Stimulated activated memory B cell treated with anti-CD40 and anti-IgM and Interleukin-4, amounts not matched to agents 10 μg/mL and 1 μg/mL and 100 μg/mL, for 72 hours (primary cell): Measurements from ENCODE around the gene NCOR2.

ENCODE experiments used
- ATAC-seq: fragments of 150-1000 bp; cut with Tn5 transposase; 2 replicates; pipeline ENCODE4 v1.10.0; 2021
- H3K27ac Mint-ChIP-seq: one replicate; pipeline ENCODE4 v1.8.0; 2022; ENCODE audit warnings: mild to moderate bottlenecking, mixed read lengths
- H3K27me3 Mint-ChIP-seq: one replicate; pipeline ENCODE4 v1.8.0; 2022; ENCODE audit warnings: mixed read lengths
- H3K36me3 Mint-ChIP-seq: one replicate; pipeline ENCODE4 v1.8.0; 2022; ENCODE audit warnings: mixed read lengths
- H3K4me1 Mint-ChIP-seq: one replicate; pipeline ENCODE4 v1.8.0; 2022; ENCODE audit warnings: mixed read lengths
- H3K4me3 Mint-ChIP-seq: one replicate; pipeline ENCODE4 v1.8.0; 2022; ENCODE audit warnings: mild to moderate bottlenecking, moderate library complexity, mixed read lengths
- H3K9me3 Mint-ChIP-seq: one replicate; pipeline ENCODE4 v1.8.0; 2022; ENCODE audit warnings: mixed read lengths

The NCOR2 gene

DNA sequence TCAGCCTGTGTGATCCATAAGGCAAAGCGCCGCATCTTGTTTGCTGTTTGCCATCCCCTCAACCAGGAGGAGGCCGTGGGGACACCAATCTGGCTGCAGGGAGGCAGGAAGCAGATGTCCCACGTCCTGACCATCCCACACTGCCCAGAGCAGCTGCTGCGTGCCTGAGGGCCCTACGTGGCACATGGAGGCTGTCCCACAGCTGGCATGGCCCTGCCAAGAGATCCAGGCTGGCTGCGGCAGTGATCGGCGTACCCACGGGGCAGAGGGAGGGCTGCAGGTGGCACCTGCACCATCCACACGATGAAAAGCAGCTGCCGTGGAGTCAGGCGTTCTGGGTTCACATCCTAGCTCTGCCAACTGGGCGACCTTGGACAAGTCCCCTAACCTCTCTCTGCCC lies 42.0 kb downstream of the NCOR2 start:
- Mint-ChIP-seq H3K27me3 (no peaks in the 10 kb centered on the region), H3K36me3 (peaks cover 27% of the 10 kb centered on the region), H3K4me1 (peaks cover 42% of the 10 kb centered on the region), H3K9me3 (no peaks in the 10 kb centered on the region), H3K27ac (no peak overlapping the region), H3K4me3 (no peak overlapping the region)
- no peak for ATAC-seq

- Mint-ChIP-seq H3K9me3 (no peaks in the 10 kb centered on the region), H3K4me1 (peaks cover 51% of the 10 kb centered on the region), H3K36me3 (peaks cover 26% of the 10 kb centered on the region), H3K27ac (no peak overlapping the region), H3K27me3 (no peaks in the 10 kb centered on the region), H3K4me3 (no peak overlapping the region)
- no peak for ATAC-seq
These were observed 43.0 kb downstream of the NCOR2 start for GRCh38 chr12:124524231-124524925.

DNA sequence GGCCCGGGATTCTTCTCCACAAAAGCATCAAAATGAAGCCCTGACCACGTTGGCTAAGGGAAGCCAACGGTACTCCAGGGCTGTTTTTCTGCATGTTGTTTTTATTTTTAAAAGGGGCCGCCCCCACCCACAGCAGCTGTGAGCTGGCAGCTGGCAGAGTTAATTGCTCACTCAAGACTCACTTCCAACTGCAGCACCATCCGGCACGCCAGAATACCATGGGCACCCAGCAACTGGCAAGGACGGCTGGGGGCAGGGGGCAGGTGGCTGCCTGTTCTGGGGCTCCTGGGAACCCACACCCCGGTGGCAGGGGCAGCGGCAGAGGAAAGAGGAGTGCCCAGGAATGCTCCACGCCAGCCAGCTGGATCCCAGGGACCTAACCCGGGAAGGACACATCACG lies 44.3 kb downstream of the NCOR2 start:
- peak; percentile 20 for ATAC-seq
- H3K27me3 Mint-ChIP-seq = no peaks in the 10 kb centered on the region
- no peaks in the 10 kb centered on the region for H3K9me3 Mint-ChIP-seq
- H3K4me1 Mint-ChIP-seq = peaks cover 56% of the 10 kb centered on the region
- peak overlapping the region; percentile 32 for H3K27ac Mint-ChIP-seq
- H3K36me3 Mint-ChIP-seq = peaks cover 19% of the 10 kb centered on the region
- H3K4me3 Mint-ChIP-seq = no peak overlapping the region

DNA sequence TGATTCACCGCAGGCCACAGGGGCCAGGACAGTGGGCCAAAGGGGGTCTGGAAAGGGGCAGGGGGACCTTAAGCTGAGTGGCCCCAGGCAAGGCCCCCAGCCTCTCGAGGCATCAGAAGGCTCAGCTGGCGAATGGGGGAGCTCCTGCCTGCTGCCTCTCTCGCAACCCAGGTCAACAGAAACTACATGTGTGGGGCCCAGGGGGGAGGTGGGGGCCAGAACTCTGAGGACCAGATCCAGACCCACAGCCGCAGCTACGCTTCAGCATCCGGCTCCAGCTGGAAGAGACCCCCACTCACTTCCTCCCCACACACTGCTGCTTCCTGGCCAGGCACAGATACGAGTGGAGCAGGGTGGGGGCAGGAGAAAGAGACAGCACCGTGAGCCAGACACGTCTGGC lies 46.5 kb downstream of the NCOR2 start:
- Mint-ChIP-seq H3K27ac (no peak overlapping the region), H3K4me1 (peaks cover 59% of the 10 kb centered on the region)

GRCh38 chr12:124520265-124520701 lies 47.1 kb downstream of the NCOR2 start:
- H3K27ac Mint-ChIP-seq = no peak overlapping the region
- H3K4me3 Mint-ChIP-seq = no peak overlapping the region
- H3K4me1 Mint-ChIP-seq = peaks cover 57% of the 10 kb centered on the region
- no peaks in the 10 kb centered on the region for H3K27me3 Mint-ChIP-seq
- peaks cover 3% of the 10 kb centered on the region for H3K9me3 Mint-ChIP-seq
- no peak for ATAC-seq
- peaks cover 21% of the 10 kb centered on the region for H3K36me3 Mint-ChIP-seq

More for the DNA sequence above, 46.5 kb downstream of the NCOR2 start:
- H3K27me3 Mint-ChIP-seq = no peaks in the 10 kb centered on the region
- no peaks in the 10 kb centered on the region for H3K9me3 Mint-ChIP-seq
- peaks cover 18% of the 10 kb centered on the region for H3K36me3 Mint-ChIP-seq
- no peak for ATAC-seq
- H3K4me3 Mint-ChIP-seq = no peak overlapping the region

GRCh38 chr12:124519746-124520145 lies 47.7 kb downstream of the NCOR2 start:
- peaks cover 51% of the 10 kb centered on the region for H3K4me1 Mint-ChIP-seq

DNA sequence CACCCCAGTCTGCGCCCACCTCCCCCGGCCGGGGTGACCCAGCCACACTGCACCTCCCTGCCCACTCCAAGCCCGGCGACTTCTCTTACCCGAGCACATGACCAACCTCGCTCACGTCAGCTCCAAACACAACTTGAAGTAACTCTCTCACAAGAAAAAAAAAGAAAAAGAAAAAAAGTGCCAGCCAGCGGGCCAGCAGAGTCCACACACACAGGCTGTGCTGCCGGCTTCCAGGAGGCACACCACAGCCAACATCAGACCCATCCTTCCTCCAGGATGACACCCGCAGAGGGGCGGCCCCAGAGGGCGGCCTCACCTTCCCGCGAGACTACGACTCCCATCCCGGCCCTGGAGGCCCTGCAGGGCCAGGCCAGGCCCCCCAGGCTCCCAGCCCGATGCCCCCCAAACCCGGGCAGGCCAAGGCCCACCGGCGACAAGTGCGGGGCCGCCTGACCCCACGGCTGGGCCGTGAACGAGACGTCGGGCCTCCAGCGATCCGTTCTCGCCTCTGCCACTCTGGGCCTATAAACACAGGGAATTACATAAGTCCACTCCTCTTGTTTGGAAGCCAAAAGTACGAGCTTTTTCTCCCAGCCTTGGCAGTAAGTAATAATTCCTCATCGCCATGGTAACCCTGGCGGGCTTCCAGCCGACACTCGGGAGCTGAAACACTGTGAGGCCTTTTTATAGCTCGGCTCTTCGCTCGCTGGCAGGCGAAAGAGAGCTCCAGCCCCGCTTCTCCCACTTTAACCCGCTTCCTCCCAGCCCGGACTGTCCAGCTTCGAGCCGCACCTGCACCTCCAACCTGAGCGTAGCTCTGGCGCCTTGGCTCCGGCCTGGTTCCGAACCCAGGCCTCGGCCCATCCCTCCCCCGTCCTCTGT lies 49.1 kb downstream of the NCOR2 start:
- Mint-ChIP-seq H3K27ac (no peak overlapping the region), H3K9me3 (peaks cover 3% of the 10 kb centered on the region), H3K27me3 (no peaks in the 10 kb centered on the region), H3K4me3 (no peak overlapping the region), H3K36me3 (peaks cover 26% of the 10 kb centered on the region), H3K4me1 (peaks cover 49% of the 10 kb centered on the region)
- no peak for ATAC-seq

More at GRCh38 chr12:124519746-124520145, 47.7 kb downstream of the NCOR2 start:
- H3K27ac Mint-ChIP-seq = peak overlapping the region; percentile 10
- H3K27me3 Mint-ChIP-seq = no peaks in the 10 kb centered on the region
- H3K4me3 Mint-ChIP-seq = no peak overlapping the region
- H3K9me3 Mint-ChIP-seq = peaks cover 3% of the 10 kb centered on the region
- ATAC-seq = no peak
- H3K36me3 Mint-ChIP-seq = peaks cover 21% of the 10 kb centered on the region
